Measurements from ENCODE around the gene ZZZ3.
"Not testable (repeated sequence)": the region's sequence is repeated elsewhere in the genome, so short reads cannot be mapped to it uniquely, and the experiment has no call there.

Gene ZZZ3

GRCh38 chr1:77682460-77683159 is at the start of gene ZZZ3:
ZZZ3 (minus strand) TSS chr1:77682658; CDS start chr1:77633354, 49,304 bp downstream.
- H3K27ac ChIP-seq (ENCODE audit: low read length): peak within 1 kb of the TSS; percentile 89
- H3K4me1 ChIP-seq (ENCODE audit: control insufficient read depth, insufficient read depth, low read length): peaks cover 5% of the 10 kb centered on the region
- peak within 1 kb of the TSS; percentile 93 to 95 for H3K9ac ChIP-seq (ENCODE audit: low read length in 2 of 2)
- H3K36me3 ChIP-seq (ENCODE audit: control insufficient read depth in 2 of 2, insufficient read depth in 2 of 2, low read length in 2 of 2): no peaks in the 10 kb centered on the region
- H3K27me3 ChIP-seq (ENCODE audit: control insufficient read depth in 1 of 2, insufficient read depth in 2 of 2, low read length in 2 of 2): no peaks in the 10 kb centered on the region
- peak within 1 kb of the TSS; percentile 92 to 97 for H3K4me3 ChIP-seq (ENCODE audit: low read length in 2 of 2)
- no peaks in the 10 kb centered on the region for H3K9me3 ChIP-seq (ENCODE audit: control insufficient read depth in 2 of 2, low read length in 2 of 2)

- no peaks in the 10 kb centered on the region for H3K4me1 ChIP-seq (ENCODE audit: control insufficient read depth, insufficient read depth, low read length)
- no peak overlapping the region for H3K4me3 ChIP-seq (ENCODE audit: low read length in 2 of 2)
- no peak overlapping the region for H3K9ac ChIP-seq (ENCODE audit: low read length in 2 of 2)
- H3K27ac ChIP-seq (ENCODE audit: low read length): no peak overlapping the region
- H3K27me3 ChIP-seq (ENCODE audit: control insufficient read depth in 1 of 2, insufficient read depth in 2 of 2, low read length in 2 of 2): no peaks in the 10 kb centered on the region
- H3K9me3 ChIP-seq (ENCODE audit: control insufficient read depth in 2 of 2, low read length in 2 of 2): no peaks in the 10 kb centered on the region
- peaks cover 3 to 13% of the 10 kb centered on the region in 2 donors for H3K36me3 ChIP-seq (ENCODE audit: control insufficient read depth in 2 of 2, insufficient read depth in 2 of 2, low read length in 2 of 2)
These were observed 49.6 kb upstream of the ZZZ3 start for GRCh38 chr1:77732090-77732489.

- Histone ChIP-seq H3K9me3 (ENCODE audit: control insufficient read depth in 2 of 2, low read length in 2 of 2) (no peaks in the 10 kb centered on the region), H3K4me3 (ENCODE audit: low read length in 2 of 2) (no peak overlapping the region), H3K27me3 (ENCODE audit: control insufficient read depth in 1 of 2, insufficient read depth in 2 of 2, low read length in 2 of 2) (no peaks in the 10 kb centered on the region), H3K4me1 (ENCODE audit: control insufficient read depth, insufficient read depth, low read length) (no peaks in the 10 kb centered on the region), H3K36me3 (ENCODE audit: control insufficient read depth in 2 of 2, insufficient read depth in 2 of 2, low read length in 2 of 2) (peaks cover 14 to 45% of the 10 kb centered on the region in 2 donors), H3K27ac (ENCODE audit: low read length) (no peak overlapping the region), H3K9ac (ENCODE audit: low read length in 2 of 2) (no peak overlapping the region)
These were observed 43.2 kb upstream of the ZZZ3 start for GRCh38 chr1:77725706-77726105.

GRCh38 chr1:77718181-77718580 is 35.7 kb upstream of the ZZZ3 start:
- no peaks in the 10 kb centered on the region for H3K9me3 ChIP-seq (ENCODE audit: control insufficient read depth in 2 of 2, low read length in 2 of 2)
- peaks cover 12 to 30% of the 10 kb centered on the region in 2 donors for H3K36me3 ChIP-seq (ENCODE audit: control insufficient read depth in 2 of 2, insufficient read depth in 2 of 2, low read length in 2 of 2)
- no peak overlapping the region for H3K4me3 ChIP-seq (ENCODE audit: low read length in 2 of 2)
- no peak overlapping the region for H3K9ac ChIP-seq (ENCODE audit: low read length in 2 of 2)
- no peaks in the 10 kb centered on the region for H3K4me1 ChIP-seq (ENCODE audit: control insufficient read depth, insufficient read depth, low read length)
- H3K27ac ChIP-seq (ENCODE audit: low read length): no peak overlapping the region
- no peaks in the 10 kb centered on the region for H3K27me3 ChIP-seq (ENCODE audit: control insufficient read depth in 1 of 2, insufficient read depth in 2 of 2, low read length in 2 of 2)

- Histone ChIP-seq H3K9me3 (ENCODE audit: control insufficient read depth in 2 of 2, low read length in 2 of 2) (no peaks in the 10 kb centered on the region), H3K27me3 (ENCODE audit: control insufficient read depth in 1 of 2, insufficient read depth in 2 of 2, low read length in 2 of 2) (no peaks in the 10 kb centered on the region), H3K36me3 (ENCODE audit: control insufficient read depth in 2 of 2, insufficient read depth in 2 of 2, low read length in 2 of 2) (peaks cover 10 to 24% of the 10 kb centered on the region in 2 donors), H3K27ac (ENCODE audit: low read length) (no peak overlapping the region), H3K4me3 (ENCODE audit: low read length in 2 of 2) (no peak overlapping the region), H3K9ac (ENCODE audit: low read length in 2 of 2) (no peak overlapping the region), H3K4me1 (ENCODE audit: control insufficient read depth, insufficient read depth, low read length) (no peaks in the 10 kb centered on the region)
These were observed 33.6 kb upstream of the ZZZ3 start for GRCh38 chr1:77716065-77716464.

GRCh38 chr1:77709727-77710126 is 27.3 kb upstream of the ZZZ3 start:
- Histone ChIP-seq H3K4me3 (ENCODE audit: low read length in 2 of 2) (no peak overlapping the region), H3K27me3 (ENCODE audit: control insufficient read depth in 1 of 2, insufficient read depth in 2 of 2, low read length in 2 of 2) (no peaks in the 10 kb centered on the region), H3K4me1 (ENCODE audit: control insufficient read depth, insufficient read depth, low read length) (no peaks in the 10 kb centered on the region), H3K9ac (ENCODE audit: low read length in 2 of 2) (no peak overlapping the region), H3K36me3 (ENCODE audit: control insufficient read depth in 2 of 2, insufficient read depth in 2 of 2, low read length in 2 of 2) (peaks cover 31 to 44% of the 10 kb centered on the region in 2 donors), H3K9me3 (ENCODE audit: control insufficient read depth in 2 of 2, low read length in 2 of 2) (no peaks in the 10 kb centered on the region), H3K27ac (ENCODE audit: low read length) (no peak overlapping the region)

GRCh38 chr1:77706321-77706720 is 23.9 kb upstream of the ZZZ3 start:
- no peaks in the 10 kb centered on the region for H3K9me3 ChIP-seq (ENCODE audit: control insufficient read depth in 2 of 2, low read length in 2 of 2)
- H3K4me3 ChIP-seq (ENCODE audit: low read length in 2 of 2): no peak overlapping the region
- peaks cover 27 to 34% of the 10 kb centered on the region in 2 donors for H3K36me3 ChIP-seq (ENCODE audit: control insufficient read depth in 2 of 2, insufficient read depth in 2 of 2, low read length in 2 of 2)
- no peaks in the 10 kb centered on the region for H3K4me1 ChIP-seq (ENCODE audit: control insufficient read depth, insufficient read depth, low read length)
- H3K27me3 ChIP-seq (ENCODE audit: control insufficient read depth in 1 of 2, insufficient read depth in 2 of 2, low read length in 2 of 2): no peaks in the 10 kb centered on the region
- no peak overlapping the region for H3K9ac ChIP-seq (ENCODE audit: low read length in 2 of 2)
- no peak overlapping the region for H3K27ac ChIP-seq (ENCODE audit: low read length)

- Histone ChIP-seq H3K4me3 (ENCODE audit: low read length in 2 of 2) (no peak overlapping the region), H3K36me3 (ENCODE audit: control insufficient read depth in 2 of 2, insufficient read depth in 2 of 2, low read length in 2 of 2) (peaks cover 18% of the 10 kb centered on the region in 2 donors), H3K27me3 (ENCODE audit: control insufficient read depth in 1 of 2, insufficient read depth in 2 of 2, low read length in 2 of 2) (no peaks in the 10 kb centered on the region), H3K4me1 (ENCODE audit: control insufficient read depth, insufficient read depth, low read length) (no peaks in the 10 kb centered on the region), H3K9me3 (ENCODE audit: control insufficient read depth in 2 of 2, low read length in 2 of 2) (no peaks in the 10 kb centered on the region), H3K9ac (ENCODE audit: low read length in 2 of 2) (no peak overlapping the region), H3K27ac (ENCODE audit: low read length) (no peak overlapping the region)
These were observed 22.3 kb upstream of the ZZZ3 start for GRCh38 chr1:77704736-77705135.

GRCh38 chr1:77699673-77700072 is 17.2 kb upstream of the ZZZ3 start:
- H3K9me3 ChIP-seq (ENCODE audit: control insufficient read depth in 2 of 2, low read length in 2 of 2); H3K36me3 ChIP-seq (ENCODE audit: control insufficient read depth in 2 of 2, insufficient read depth in 2 of 2, low read length in 2 of 2); H3K9ac ChIP-seq (ENCODE audit: low read length in 2 of 2); H3K27ac ChIP-seq (ENCODE audit: low read length); H3K27me3 ChIP-seq (ENCODE audit: control insufficient read depth in 1 of 2, insufficient read depth in 2 of 2, low read length in 2 of 2); H3K4me3 ChIP-seq (ENCODE audit: low read length in 2 of 2); H3K4me1 ChIP-seq (ENCODE audit: control insufficient read depth, insufficient read depth, low read length): not testable (repeated sequence)

GRCh38 chr1:77697441-77697840 is 15.0 kb upstream of the ZZZ3 start:
- Histone ChIP-seq H3K36me3 (ENCODE audit: control insufficient read depth in 2 of 2, insufficient read depth in 2 of 2, low read length in 2 of 2) (peaks cover 7 to 8% of the 10 kb centered on the region in 2 donors), H3K9ac (ENCODE audit: low read length in 2 of 2) (no peak overlapping the region), H3K27ac (ENCODE audit: low read length) (no peak overlapping the region), H3K4me1 (ENCODE audit: control insufficient read depth, insufficient read depth, low read length) (no peaks in the 10 kb centered on the region), H3K4me3 (ENCODE audit: low read length in 2 of 2) (no peak overlapping the region), H3K9me3 (ENCODE audit: control insufficient read depth in 2 of 2, low read length in 2 of 2) (no peaks in the 10 kb centered on the region), H3K27me3 (ENCODE audit: control insufficient read depth in 1 of 2, insufficient read depth in 2 of 2, low read length in 2 of 2) (no peaks in the 10 kb centered on the region)

- no peak overlapping the region for H3K27ac ChIP-seq (ENCODE audit: low read length)
- H3K4me1 ChIP-seq (ENCODE audit: control insufficient read depth, insufficient read depth, low read length): no peaks in the 10 kb centered on the region
- H3K27me3 ChIP-seq (ENCODE audit: control insufficient read depth in 1 of 2, insufficient read depth in 2 of 2, low read length in 2 of 2): no peaks in the 10 kb centered on the region
- peaks cover 0 to 2% of the 10 kb centered on the region in 2 donors for H3K36me3 ChIP-seq (ENCODE audit: control insufficient read depth in 2 of 2, insufficient read depth in 2 of 2, low read length in 2 of 2)
- H3K4me3 ChIP-seq (ENCODE audit: low read length in 2 of 2): no peak overlapping the region
- H3K9me3 ChIP-seq (ENCODE audit: control insufficient read depth in 2 of 2, low read length in 2 of 2): no peaks in the 10 kb centered on the region
- no peak overlapping the region for H3K9ac ChIP-seq (ENCODE audit: low read length in 2 of 2)
These were observed 6.5 kb upstream of the ZZZ3 start for GRCh38 chr1:77688939-77689338.
